Measurements from ENCODE around the gene ARPC1A.
"Not testable (repeated sequence)": the region's sequence is repeated elsewhere in the genome, so short reads cannot be mapped to it uniquely, and the experiment has no call there.

The ARPC1A gene

GRCh38 chr7:99371376-99371920 lies 45.8 kb downstream of the ARPC1A start:
- no peak for DNase-seq (ENCODE audit: low spot score)

GRCh38 chr7:99372275-99373090 lies 46.8 kb downstream of the ARPC1A start:
- DNase-seq (ENCODE audit: low spot score) = no peak

- DNase-seq (ENCODE audit: low spot score) = no peak
Measured at GRCh38 chr7:99373091-99374066, 47.7 kb downstream of the ARPC1A start.

GRCh38 chr7:99374111-99375064 lies 48.7 kb downstream of the ARPC1A start, which contains the start of gene ARPC1B:
ARPC1B (plus strand) TSS chr7:99374730; CDS start chr7:99385715, 10,985 bp downstream.
- DNase-seq (ENCODE audit: low spot score) = peak; percentile 74

GRCh38 chr7:99375070-99375807 lies 49.5 kb downstream of the ARPC1A start:
- peak; percentile 66 for DNase-seq (ENCODE audit: low spot score)

GRCh38 chr7:99379043-99379577 lies 53.4 kb downstream of the ARPC1A start:
- peak; percentile 90 for DNase-seq (ENCODE audit: low spot score)

- DNase-seq (ENCODE audit: low spot score) = not testable (repeated sequence)
Measured at GRCh38 chr7:99379693-99380031, 54.0 kb downstream of the ARPC1A start.

GRCh38 chr7:99380032-99380822 lies 54.5 kb downstream of the ARPC1A start:
- DNase-seq (ENCODE audit: low spot score) = peak; percentile 67

- DNase-seq (ENCODE audit: low spot score) = no peak
Measured at GRCh38 chr7:99380823-99381663, 55.3 kb downstream of the ARPC1A start.

- no peak for DNase-seq (ENCODE audit: low spot score)
Measured at GRCh38 chr7:99381664-99382075, 56.0 kb downstream of the ARPC1A start.

- no peak for DNase-seq (ENCODE audit: low spot score)
Measured at GRCh38 chr7:99383203-99383602, 57.5 kb downstream of the ARPC1A start.

GRCh38 chr7:99383791-99384370 lies 58.2 kb downstream of the ARPC1A start:
- DNase-seq (ENCODE audit: low spot score) = no peak

- DNase-seq (ENCODE audit: low spot score) = no peak
Measured at GRCh38 chr7:99384523-99384922, 58.8 kb downstream of the ARPC1A start.

GRCh38 chr7:99385564-99385963 lies 59.9 kb downstream of the ARPC1A start:
- DNase-seq (ENCODE audit: low spot score) = no peak

- peak; percentile 43 for DNase-seq (ENCODE audit: low spot score)
Measured at GRCh38 chr7:99386584-99387238, 61.0 kb downstream of the ARPC1A start.

- not testable (repeated sequence) for DNase-seq (ENCODE audit: low spot score)
Measured at GRCh38 chr7:99387239-99387635, 61.5 kb downstream of the ARPC1A start.

GRCh38 chr7:99387912-99388311 lies 62.2 kb downstream of the ARPC1A start:
- DNase-seq (ENCODE audit: low spot score) = no peak

- DNase-seq (ENCODE audit: low spot score) = no peak
Measured at GRCh38 chr7:99389772-99390171, 64.1 kb downstream of the ARPC1A start.
